Upper lobe of right lung (tissue), 1 donor: Measurements from ENCODE around the gene HDAC4. TPM values are rescaled to one million over a fixed set of nuclear protein-coding genes. Genes with fewer than 3 reads are reported as not detected.

Experiments
- ATAC-seq: fragments of 200-7000 bp; cut with Tn5 transposase; one replicate; pipeline ENCODE4 v1.9.1; 2020; ENCODE audit warnings: mild to moderate bottlenecking, moderate library complexity
- DNase-seq: peaks from one replicate; pipeline ENCODE4 v3.0.0-alpha.2; 2020
- H3K27ac ChIP-seq: fragments of 200-600 bp; one replicate; pipeline ENCODE4 v1.8.0; 2022
- H3K27me3 ChIP-seq: fragments of 200-600 bp; one replicate; pipeline ENCODE4 v1.8.0; 2022; ENCODE audit warnings: mild to moderate bottlenecking
- H3K36me3 ChIP-seq: fragments of 200-600 bp; one replicate; pipeline ENCODE4 v1.8.0; 2022
- H3K4me1 ChIP-seq: fragments of 200-600 bp; one replicate; pipeline ENCODE4 v1.8.0; 2022
- H3K4me3 ChIP-seq: fragments of 200-600 bp; one replicate; pipeline ENCODE4 v1.8.0; 2022; ENCODE audit warnings: mild to moderate bottlenecking
- H3K9me3 ChIP-seq: fragments of 200-600 bp; one replicate; pipeline ENCODE4 v1.8.0; 2022
- CTCF ChIP-seq: fragments of 200-600 bp; IDR thresholded peaks from one replicate; pipeline ENCODE4 v1.8.0; 2022; ENCODE audit warnings: antibody characterized with exemption
- intact Hi-C: fragments of 100-400 bp; cut with DNase I; formaldehyde crosslinking; loops from one replicate; pipeline ENCODE4 v1.11.0; 2022
- total RNA-seq: library from RNA; stranded (reverse); fragmentation: NEBNext Ultra II Directional; extraction: Animal tissue kit (Norgen Biotek cat#: 25700); gene quantifications from one replicate; pipeline ENCODE4 v1.2.1, GENCODE V29; 2021
- donor health status: DM: no; HTN: yes; CAD: no; lungs with severe emphysema.

HDAC4 gene
- total RNA-seq, 1 donor from 2014 or later: 44.1 TPM

GRCh38 chr2:239214725-239215124, 186.1 kb downstream of the HDAC4 start:
- H3K36me3 ChIP-seq: no peaks in the 10 kb centered on the region
- H3K9me3 ChIP-seq: no peaks in the 10 kb centered on the region
- no peak for TF ChIP-seq CTCF
- no peak overlapping the region for H3K27ac ChIP-seq
- H3K4me1 ChIP-seq: peaks cover 18% of the 10 kb centered on the region
- intact Hi-C loops: no loop called here
- DNase-seq: no peak
- ATAC-seq: no peak
- no peak overlapping the region for H3K4me3 ChIP-seq
- H3K27me3 ChIP-seq: no peaks in the 10 kb centered on the region

GRCh38 chr2:239213643-239214101, 187.1 kb downstream of the HDAC4 start:
- intact Hi-C loops: no loop called here
- Histone ChIP-seq H3K27me3 (no peaks in the 10 kb centered on the region), H3K4me1 (peaks cover 18% of the 10 kb centered on the region), H3K9me3 (no peaks in the 10 kb centered on the region), H3K27ac (no peak overlapping the region), H3K4me3 (no peak overlapping the region), H3K36me3 (no peaks in the 10 kb centered on the region)
- no peak for ATAC-seq
- no peak for DNase-seq
- TF ChIP-seq CTCF: no peak

GRCh38 chr2:239212929-239213642, 187.7 kb downstream of the HDAC4 start:
- H3K27me3 ChIP-seq: no peaks in the 10 kb centered on the region
- H3K36me3 ChIP-seq: no peaks in the 10 kb centered on the region
- peaks cover 18% of the 10 kb centered on the region for H3K4me1 ChIP-seq
- DNase-seq (no peak), ATAC-seq (no peak)
- H3K9me3 ChIP-seq: no peaks in the 10 kb centered on the region
- TF ChIP-seq CTCF: no peak
- intact Hi-C loops: no loop called here
- H3K4me3 ChIP-seq: no peak overlapping the region
- H3K27ac ChIP-seq: no peak overlapping the region

- ATAC-seq (no peak), DNase-seq (no peak)
- no peak for TF ChIP-seq CTCF
- H3K4me1 ChIP-seq: peaks cover 18% of the 10 kb centered on the region
- no peak overlapping the region for H3K4me3 ChIP-seq
- no peaks in the 10 kb centered on the region for H3K9me3 ChIP-seq
- no peaks in the 10 kb centered on the region for H3K36me3 ChIP-seq
- intact Hi-C loops: no loop called here
- no peak overlapping the region for H3K27ac ChIP-seq
- no peaks in the 10 kb centered on the region for H3K27me3 ChIP-seq
Observed at GRCh38 chr2:239212121-239212928, 188.5 kb downstream of the HDAC4 start.

GRCh38 chr2:239211396-239212094, 189.3 kb downstream of the HDAC4 start:
- intact Hi-C loops: no loop called here
- no peak for TF ChIP-seq CTCF
- DNase-seq: no peak

More at GRCh38 chr2:239211396-239212094, 189.3 kb downstream of the HDAC4 start:
- ATAC-seq: no peak
- Histone ChIP-seq H3K4me1 (peaks cover 15% of the 10 kb centered on the region), H3K4me3 (no peak overlapping the region), H3K27me3 (no peaks in the 10 kb centered on the region), H3K9me3 (no peaks in the 10 kb centered on the region), H3K36me3 (no peaks in the 10 kb centered on the region), H3K27ac (no peak overlapping the region)
